Stimulated activated CD8-positive, alpha-beta memory T cell treated with anti-CD3 and anti-CD28 coated beads, Interleukin-12 subunit alpha, Interleukin-12 subunit beta, amount 100 ng/mL, for 1 hour (primary cell): ENCODE data around the gene DENND1A.

Experiments used
- DNase-seq: peaks from one replicate; pipeline ENCODE4 v3.0.0-alpha.2; 2020; ENCODE audit warnings: low read depth

DENND1A gene

DNA sequence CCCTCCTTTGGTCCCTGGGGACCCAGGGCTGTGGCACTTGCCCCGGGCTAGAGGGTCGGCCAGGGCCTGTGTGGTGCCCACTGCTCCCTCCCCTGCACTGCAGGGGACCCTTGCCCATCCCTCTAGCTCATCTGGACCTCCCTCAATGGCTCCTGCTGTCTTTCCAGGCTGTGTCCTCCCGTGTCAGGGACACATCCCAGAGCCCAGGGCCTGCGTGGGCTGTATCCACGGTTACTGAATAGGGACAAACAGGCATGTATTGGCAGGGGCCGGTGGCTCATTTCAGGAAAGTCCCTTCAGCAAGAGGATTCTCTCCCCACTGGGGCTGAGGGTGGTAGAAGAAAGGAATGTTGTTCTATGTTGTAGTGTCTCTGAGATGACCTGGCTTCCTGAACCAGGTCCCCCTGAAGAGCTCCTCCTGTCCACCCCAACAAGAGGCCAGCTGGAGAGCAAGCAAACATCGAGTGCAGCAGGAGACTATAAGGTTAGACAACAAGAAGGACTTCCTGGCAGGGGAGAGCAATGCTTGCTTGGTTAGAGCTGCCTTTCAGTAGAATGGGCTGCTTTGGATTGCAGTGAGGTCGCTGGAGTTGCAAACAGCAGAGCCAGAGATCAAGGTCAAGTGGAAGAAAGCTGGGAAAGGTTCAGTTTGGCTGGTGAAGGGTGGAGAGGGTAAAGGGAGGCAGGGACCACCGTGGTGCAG lies 575.0 kb downstream of the DENND1A start:
- DNase-seq = no peak

DNA sequence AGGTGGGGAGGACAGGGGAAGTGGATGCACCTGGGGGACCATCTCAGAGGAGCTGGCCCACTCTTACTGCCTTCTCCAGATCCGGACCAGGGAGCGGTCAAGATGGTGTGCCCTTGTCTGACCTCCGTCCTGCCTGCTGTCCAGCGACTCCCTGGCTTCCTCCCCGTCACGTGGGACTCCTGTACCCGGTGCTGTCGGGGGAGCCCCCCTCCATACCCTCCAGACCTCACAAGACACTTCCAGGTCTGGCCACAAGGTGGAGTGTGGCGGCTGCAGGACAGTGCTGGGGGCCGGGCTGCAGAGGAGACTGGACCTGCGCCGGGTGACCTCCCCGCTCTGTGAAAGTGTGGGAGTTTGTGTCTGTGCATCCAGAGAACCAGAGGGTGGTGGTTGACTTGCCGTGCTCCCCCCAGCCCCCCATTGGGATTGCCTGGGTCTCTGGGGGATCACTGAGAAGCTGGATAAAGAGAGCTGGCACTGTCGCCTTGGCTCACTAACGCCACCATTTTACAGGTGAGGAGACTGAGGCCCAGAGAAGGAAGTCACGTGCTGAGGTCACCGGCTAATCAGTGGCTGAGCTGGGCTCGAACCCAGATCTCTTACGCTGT lies 575.8 kb downstream of the DENND1A start:
- peak; percentile 21 for DNase-seq

DNA sequence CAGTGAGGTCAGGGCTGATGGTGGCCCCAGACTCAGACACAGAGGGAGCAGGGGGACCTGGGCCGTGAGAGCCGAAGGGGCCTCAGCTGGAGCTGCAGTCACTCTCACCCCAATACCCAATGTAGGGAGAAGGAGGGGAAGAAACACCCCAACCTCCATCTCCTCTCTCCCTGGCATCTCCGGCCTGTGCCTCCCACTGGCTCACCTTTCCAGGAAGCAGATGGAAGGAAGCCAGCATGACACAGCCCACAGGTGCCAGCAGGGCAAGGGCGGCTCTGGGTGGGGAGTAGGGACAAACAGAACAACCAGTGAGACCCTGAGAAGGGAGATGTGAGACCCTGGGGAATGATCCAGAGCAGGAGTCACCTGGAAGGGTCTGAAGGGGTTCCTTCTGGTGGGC lies 576.9 kb downstream of the DENND1A start:
- no peak for DNase-seq

DNA sequence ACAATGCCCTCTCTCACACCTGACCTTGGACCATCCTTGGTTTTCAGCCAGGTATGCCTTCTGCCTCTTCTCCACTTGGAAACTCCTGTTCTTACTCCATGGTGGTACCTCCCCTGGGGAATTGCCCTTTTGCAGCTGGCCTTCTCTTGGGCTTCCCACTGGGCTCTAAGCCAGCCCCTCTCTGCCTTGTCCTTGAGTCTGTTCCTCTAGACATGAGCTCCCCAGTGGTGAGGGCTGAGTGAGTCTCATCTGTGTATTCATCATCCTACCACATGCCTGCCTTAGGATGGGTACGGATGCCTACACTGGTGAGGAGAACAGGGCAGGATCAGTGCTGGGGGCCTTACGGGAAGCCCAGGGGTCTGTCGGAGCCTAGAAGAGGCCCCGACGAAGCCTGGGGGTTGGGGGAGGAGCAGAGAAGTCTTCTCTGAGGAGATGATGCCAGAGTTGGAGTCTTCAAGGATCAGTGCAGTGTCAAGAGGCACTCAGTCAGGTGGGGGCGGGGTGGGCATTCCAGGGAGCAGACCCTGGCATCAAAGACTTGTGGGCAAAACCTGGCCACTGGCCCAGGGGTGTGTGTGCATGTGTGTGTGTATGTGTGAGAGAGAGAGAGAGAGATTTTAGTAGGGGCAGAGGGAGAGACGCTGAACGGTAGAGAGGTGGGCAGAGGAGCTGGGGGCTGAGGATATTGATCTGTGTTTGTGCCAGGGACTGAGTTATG lies 579.2 kb downstream of the DENND1A start:
- DNase-seq = no peak

DNA sequence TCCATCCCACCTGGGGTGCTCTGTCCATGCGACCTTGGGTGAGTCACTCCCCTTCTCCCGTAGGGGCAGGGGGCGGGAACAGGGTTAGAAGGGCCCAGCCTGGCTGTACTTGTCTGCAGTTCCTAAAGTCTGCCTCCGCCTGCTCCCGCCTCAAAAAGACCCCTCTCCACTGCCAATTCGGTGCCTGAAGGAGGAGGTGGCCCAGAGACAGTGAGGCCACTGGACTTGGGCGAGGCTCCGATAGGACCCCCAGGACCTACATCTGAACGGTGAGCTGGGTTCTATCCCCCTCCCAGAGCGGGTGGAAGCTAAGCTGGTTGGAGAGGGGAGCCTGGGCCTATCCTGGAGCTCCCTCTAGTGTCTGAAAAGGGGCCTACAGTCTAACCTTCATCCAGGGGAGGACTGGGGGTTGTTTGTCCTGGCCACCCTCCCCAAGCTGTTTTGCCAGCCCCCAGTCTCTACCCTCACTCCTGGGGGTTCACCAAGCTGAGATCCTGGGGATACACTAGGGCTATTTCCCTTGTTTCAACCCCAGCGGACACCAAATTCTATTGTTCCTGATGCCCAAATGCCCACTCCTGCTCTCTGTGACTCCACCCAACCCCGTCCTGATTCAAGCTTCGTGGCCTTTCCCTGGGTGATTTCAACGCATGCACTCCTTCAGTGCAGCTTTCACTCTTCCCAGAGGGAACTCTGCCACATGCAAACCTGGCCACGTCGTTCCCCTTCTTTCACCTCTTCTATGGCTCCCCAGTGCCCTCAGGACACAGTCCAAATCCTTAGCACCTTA lies 580.0 kb downstream of the DENND1A start:
- peak; percentile 51 for DNase-seq

DNA sequence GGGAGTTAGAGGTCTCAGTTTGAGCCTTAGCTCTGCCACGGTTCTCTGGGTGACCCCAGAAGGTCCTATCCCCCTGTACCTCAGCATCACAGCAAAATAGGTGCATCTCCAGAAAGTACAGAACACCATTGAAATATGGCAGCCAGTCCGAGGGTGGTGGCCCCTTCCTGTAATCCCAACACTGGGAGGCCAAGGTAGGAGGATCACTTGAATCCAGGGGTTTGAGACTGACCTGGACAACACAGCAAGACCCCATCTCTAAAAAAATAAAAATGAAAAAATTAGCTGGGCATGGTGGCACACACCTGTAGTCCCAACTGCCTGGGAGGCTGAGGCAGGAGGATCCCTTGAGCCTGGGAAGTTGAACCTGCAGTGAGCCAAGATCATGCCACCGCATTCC lies 580.9 kb downstream of the DENND1A start:
- DNase-seq = no peak

DNA sequence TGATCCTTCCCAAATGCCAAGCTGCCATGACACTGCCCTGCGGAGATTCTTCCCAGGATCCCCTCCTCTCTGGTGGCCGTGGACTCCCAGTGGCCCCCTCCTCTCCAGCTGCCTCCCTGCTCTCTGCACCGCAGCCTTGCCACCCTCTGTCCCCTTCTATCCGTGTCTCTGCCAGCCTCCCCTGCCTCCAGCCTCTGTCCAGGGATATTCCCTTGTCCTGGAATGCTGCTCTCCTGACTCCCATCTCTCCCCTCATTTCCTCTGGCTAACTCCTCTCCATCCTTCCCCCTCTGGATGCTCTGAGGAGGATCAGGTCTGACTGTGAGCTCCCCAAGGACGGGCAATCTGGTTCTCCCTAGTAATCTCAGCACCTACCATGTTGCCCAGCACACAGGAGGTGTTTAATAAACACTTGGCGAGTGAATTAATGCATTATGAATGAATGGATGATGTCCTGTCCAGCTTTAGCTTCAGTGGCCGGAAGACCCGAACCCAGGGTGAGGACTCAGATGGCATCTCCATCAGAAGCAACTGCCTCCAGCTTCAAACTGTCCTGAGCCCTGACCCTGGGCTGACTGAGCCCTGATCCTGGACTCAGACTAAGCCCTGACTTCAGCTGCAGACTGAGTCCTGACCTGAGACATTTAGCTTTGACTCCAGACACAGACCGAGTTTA lies 581.5 kb downstream of the DENND1A start:
- DNase-seq = no peak

DNA sequence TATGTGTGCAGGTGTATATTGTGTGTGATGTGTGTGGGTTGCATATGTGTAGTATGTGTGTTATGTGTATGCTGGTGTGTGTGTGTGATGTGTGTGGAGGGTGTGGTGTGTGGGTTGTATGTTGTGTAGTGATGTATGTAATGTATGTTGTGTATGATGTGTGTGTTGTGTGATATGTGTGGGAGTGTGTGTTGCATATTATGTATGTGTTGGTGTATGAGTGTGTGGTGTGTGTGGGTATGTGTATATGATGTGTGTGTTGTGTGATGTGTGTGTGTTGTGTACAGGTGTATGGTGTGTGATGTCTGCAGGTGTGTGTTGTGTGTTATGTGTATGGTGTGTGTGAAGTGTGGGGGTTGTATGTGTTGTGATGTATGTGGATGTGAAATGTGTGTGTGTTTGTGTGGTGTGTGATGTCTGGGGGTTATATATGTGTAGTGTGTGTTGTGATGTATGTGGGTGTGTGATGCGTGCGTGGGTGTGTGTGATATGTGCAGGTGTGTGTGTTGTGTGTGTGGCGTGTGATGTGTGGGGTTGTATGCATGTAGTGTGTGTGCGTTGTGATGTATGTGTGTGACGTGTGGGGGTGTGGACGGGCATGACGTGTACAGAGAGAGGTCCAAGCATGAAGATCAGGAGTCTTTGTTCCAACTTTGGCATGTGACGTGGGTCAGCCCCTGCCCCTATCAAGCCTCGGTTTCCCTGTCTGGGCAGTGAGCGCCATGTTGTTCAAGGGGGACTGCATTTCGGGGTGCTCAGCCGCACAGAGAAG lies 582.5 kb downstream of the DENND1A start:
- no peak for DNase-seq

DNA sequence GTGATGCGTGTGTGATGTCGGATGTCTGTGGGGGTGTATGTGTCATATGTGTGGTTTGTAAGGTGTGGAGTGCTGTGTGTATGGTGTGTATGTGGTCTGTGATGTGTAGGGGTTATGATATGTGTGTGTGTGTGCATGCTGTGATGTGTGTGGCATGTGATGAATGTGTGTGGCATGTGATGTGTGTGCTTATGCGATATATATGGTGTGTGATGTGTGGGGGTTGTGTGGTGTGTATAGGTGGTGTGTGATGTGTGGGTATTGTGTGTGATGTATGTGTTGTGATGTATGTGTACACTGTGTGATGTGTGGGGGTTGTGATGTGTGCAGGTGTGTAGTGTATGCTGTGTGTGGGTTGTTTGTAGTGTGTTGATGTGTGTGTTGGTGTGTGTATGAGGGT lies 583.1 kb downstream of the DENND1A start:
- DNase-seq = no peak

DNA sequence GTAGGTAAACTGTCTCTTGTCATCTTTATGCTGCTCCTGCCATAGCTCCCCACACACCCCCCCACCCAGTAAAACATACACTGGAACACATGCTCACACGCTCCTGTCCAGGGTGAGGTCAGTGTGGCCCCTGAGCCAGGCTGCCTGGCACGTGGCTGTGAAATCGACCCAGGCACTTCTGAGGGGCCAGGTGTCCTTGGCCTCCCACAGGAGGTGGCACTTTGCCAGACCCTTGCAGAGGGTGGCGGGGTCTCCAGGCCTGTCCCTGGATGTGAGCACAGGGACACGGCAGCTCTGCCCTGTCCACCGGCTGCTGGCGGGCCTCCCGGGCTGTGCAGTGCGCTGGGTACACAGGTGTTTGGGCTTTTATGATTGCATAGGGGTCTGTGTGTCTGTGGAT lies 583.9 kb downstream of the DENND1A start:
- DNase-seq = no peak

DNA sequence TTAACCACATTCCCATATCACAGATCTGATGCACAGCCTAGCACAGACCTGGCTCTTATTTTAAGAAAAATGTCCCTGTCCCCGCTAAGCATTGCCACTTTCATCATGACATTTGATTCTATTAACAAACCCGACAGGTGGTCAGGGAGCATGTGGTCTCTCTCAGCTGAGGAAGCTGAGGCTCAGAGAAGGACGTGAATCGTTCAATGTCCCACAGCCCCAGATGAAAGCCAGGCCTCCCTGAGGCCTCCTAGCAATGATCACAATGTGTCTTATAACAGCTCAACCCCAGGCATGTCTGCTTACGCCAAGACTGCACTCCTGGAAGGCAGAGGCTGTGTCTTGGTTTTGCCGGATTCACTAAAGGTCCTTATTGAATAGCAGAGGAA lies 584.4 kb downstream of the DENND1A start:
- DNase-seq = no peak

DNA sequence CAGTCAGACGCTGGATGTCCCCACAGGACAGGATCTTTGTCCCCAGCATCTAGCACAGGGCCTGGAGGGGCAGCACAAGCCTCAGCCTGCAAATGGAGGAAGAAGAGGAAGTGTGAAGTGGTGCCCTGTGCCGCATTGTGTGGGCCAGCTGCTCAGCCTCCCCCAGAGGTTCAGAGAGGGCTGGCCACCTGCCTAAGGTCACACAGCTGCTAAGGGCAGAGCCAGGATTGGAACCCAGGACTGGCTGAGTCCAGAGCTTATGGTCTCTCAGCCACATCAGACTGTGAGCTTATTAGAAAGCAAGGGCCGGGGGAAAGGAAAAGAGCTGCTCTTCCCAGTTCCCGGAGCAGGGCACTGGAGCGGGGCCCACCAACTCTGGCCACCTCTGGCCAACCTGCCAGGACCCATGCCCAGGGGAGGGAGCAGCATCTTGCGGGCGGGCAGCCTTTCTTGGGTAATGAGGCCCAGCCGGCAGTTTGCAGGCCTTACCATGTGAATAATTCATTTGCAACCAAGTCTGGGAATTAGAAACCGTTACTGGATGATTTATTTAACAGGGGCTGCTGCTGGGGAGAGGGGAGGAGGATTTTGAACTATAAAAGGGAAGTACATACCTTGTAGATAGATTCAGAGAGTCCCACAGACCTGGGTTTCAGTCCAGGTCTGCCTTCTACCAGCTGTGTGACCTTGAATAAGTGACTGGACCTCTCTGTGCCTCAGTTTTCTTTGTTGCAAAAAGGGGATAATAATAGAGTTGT lies 585.6 kb downstream of the DENND1A start:
- DNase-seq = no peak

DNA sequence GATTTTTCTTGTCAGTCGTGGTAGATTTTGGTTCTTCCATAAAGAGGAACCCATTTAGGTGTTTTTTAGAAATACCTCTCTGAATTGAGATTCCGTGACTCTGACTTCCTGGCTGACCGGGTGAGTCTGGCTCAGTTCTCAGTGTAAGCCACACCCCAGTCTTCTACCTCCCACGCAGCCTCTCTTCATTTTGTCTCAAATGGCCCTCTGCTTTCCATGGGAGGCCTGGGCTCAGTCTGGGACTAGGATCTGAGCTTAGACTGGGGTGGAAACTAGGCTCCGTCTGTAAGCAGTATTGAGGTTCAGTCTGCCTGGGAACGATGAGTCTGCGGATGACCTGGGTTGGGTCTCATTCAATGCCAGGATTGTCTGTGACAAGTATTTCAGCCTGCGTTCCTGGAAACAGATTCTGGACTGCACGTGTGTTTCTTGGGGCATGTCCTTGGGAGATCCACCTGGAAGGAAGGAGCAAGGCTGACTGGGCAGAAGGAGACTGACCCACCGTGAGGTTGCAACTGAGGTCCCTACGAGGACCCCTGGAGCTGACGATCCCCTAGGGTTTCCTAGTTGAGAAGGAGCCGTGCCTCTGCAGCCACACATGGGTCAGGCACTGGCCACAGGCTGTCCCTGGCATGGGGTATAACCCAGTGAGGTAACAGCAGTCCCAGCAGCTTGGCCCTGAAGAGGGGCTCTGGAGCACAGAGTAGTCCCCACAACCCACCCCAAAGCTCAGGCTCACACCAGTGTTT lies 586.3 kb downstream of the DENND1A start:
- DNase-seq = no peak

DNA sequence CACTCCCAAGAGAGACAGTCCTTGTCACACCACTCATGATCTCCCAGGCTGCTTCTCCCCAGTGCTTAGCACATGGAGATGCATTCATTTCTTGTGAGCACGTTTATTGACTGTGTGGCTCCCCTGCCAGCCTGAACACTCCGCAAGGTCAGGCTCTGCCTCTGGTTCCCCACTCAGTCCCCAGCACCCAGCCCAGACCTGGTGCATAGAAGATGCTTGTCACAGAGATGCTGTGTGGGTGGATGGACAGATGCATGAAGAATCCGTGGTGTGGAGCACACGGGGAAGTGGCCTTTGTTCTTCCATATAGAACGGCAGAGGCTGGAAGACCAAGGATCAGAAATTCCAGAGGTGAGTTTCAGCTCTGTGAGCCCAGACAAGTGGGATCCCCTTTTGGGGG lies 587.7 kb downstream of the DENND1A start:
- no peak for DNase-seq

DNA sequence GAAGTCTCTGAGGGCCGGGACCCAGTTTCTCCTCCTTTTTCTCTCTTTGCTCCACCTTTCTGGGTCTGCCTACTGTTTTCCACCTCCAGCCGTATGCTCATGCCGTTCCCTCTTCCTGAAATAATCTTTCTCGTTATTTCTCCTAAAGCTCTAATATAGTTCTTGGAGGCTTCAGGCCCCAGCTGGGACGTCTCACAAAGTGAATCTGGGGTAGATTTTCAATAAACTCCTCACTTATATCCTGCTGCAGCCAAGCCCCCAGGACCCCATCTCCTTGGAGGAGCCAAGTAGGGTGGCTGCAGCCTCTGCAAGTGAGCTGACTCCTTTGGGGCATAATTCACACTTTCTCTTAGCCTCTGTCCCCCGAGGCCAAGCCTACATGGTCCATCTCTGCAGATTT lies 588.1 kb downstream of the DENND1A start:
- no peak for DNase-seq

DNA sequence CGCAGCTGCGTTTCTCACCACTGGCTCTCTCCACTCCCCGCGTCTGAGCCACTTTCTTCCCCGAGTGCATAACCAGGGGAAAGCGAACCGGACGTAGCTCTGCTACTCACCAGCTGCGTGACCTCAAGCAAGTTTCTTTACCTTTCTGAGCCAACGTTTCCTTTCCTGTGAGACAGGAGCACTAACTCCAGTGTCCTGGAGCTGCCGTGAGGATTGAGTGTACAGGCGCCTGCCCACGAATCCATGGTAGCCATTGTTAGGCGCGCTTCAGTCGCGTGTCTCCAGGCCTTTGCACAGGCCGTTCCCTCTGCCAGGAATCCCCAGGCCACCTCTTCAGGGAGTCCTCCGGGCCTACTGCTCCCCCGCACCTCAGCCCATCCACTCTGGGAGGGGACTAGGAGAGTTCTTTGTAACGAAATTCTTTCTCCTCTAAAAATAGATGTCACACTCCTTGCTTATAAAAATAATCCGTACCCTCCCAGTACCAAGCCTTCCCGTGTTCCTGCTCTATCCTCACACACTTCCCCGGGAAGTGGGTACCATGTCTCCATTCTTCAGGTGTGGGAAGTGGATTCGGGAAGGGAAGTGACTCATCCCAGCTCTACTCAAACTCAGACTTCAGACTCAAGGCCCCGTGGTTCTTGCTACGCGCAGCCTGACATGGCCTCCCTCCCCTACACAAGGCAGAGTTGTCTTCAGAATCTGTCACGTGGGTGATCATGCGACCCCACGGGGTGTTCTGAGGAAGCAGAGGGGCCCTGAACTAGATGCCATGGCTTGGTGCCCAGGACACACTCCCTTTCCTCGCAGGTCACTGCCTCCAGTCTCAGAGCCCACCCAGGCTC lies 590.0 kb downstream of the DENND1A start:
- no peak for DNase-seq

DNA sequence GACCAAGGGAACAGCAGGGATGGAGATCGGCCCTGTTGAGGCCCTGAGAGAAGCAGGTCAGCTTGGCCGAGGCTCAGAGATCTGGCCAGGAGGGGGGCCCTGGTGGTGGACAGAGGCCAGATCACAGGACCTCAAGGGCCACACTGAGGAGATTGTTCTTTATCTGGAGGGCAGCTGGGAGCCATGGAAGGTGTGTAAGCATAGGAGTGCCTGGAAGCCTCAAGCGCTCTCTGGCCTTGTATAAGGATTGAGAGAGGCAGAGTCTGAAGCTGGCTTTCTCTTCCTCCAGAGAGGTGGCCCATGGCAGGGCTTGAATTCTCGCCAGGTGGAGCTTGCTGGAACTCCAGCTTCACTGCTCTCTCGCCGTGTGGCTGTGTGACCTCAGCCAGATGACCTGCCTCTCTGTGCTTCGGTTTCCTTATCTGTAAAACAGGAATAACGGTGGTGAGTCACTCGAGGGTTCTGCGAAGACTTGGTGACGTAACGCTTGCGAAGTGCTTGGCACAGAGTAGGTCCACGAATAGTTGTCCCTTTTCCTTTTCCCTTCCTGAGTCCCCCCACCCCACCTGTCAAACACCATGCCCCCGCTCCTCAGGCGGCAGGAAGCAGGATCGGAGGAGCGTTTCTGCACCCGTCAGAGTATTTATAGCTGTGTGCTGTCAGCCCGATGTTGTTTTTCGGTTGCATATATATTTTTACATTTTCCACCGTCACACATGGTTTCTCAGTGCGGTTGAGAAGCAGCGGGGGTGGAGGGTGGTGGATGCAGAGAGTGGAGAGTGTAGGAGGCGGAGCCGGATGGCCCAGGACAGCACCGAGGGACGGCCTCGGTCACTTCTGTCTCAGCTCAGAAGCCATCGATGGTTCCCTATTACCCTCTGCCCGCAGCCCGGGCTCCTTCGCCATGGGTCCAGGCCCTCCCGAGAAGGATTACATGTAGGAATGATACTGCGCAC lies 590.9 kb downstream of the DENND1A start:
- DNase-seq = peak; percentile 33

DNA sequence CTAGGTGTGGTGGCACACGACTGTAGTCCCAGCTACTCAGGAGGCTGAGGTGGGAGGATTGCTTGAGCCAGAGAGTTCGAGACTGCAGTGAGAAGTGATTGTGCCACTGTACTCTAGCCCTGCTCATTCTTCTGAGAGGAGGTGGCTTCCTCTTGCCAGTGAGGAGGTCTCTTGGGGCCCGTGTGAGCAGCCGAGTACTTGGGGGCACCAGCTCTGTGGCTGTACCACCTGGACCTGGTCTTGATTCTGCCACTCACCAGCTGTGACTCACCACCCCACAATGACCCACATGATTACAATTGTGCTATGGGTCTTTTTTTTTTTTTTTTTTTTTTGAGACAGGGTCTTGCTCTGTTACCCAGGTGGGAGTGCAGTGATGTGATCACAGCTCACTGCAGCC lies 592.0 kb downstream of the DENND1A start:
- DNase-seq = no peak
